Measurements from ENCODE around the gene PLCXD1.

Gene PLCXD1

DNA sequence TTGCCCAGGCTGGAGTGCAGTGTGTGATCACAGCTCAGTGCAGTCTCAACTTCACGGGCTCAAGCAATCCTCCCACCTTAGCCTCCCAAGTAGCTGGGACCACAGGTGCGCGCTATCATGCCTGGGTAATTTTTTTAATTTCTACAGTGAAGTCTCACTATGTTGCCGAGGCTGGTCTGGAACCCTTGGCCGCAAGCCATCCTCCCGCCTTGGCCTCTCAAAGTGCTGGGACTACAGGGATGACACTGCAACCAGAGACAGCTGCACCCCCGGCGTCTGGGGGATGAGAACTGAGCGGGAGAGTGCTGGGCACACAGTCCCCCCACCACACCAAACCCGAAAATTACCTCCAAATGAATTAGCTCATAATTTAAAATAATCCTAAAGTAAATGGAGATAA lies 70.6 kb downstream of the PLCXD1 start:
- H3K4me1 ChIP-seq (ENCODE audit: control insufficient read depth in 1 of 2, insufficient read depth in 2 of 2, low read length in 2 of 2) = no peaks in the 10 kb centered on the region
- no peaks in the 10 kb centered on the region for H3K27me3 ChIP-seq (ENCODE audit: low read depth, low read length)
- no peaks in the 10 kb centered on the region for H3K9me3 ChIP-seq (ENCODE audit: control insufficient read depth in 1 of 2, low read length in 2 of 2)
- H3K36me3 ChIP-seq (ENCODE audit: control insufficient read depth in 1 of 2, insufficient read depth in 2 of 2, low read length in 2 of 2) = peaks cover 0 to 6% of the 10 kb centered on the region in 2 donors
- H3K4me3 ChIP-seq (ENCODE audit: low read depth in 1 of 2, low read length in 2 of 2) = no peak overlapping the region
- H3K27ac ChIP-seq (ENCODE audit: low read length) = no peak overlapping the region

GRCh38 chrX:352181-352580 lies 71.0 kb downstream of the PLCXD1 start:
- Histone ChIP-seq H3K27ac (ENCODE audit: low read length) (no peak overlapping the region), H3K27me3 (ENCODE audit: low read depth, low read length) (no peaks in the 10 kb centered on the region), H3K4me1 (ENCODE audit: control insufficient read depth in 1 of 2, insufficient read depth in 2 of 2, low read length in 2 of 2) (no peaks in the 10 kb centered on the region), H3K36me3 (ENCODE audit: control insufficient read depth in 1 of 2, insufficient read depth in 2 of 2, low read length in 2 of 2) (peaks cover 0 to 6% of the 10 kb centered on the region in 2 donors), H3K4me3 (ENCODE audit: low read depth in 1 of 2, low read length in 2 of 2) (no peak overlapping the region), H3K9me3 (ENCODE audit: control insufficient read depth in 1 of 2, low read length in 2 of 2) (no peaks in the 10 kb centered on the region)

GRCh38 chrX:352582-353314 lies 71.6 kb downstream of the PLCXD1 start:
- H3K9me3 ChIP-seq (ENCODE audit: control insufficient read depth in 1 of 2, low read length in 2 of 2) = no peaks in the 10 kb centered on the region
- H3K4me1 ChIP-seq (ENCODE audit: control insufficient read depth in 1 of 2, insufficient read depth in 2 of 2, low read length in 2 of 2) = no peaks in the 10 kb centered on the region
- H3K4me3 ChIP-seq (ENCODE audit: low read depth in 1 of 2, low read length in 2 of 2) = no peak overlapping the region
- H3K27me3 ChIP-seq (ENCODE audit: low read depth, low read length) = no peaks in the 10 kb centered on the region
- H3K27ac ChIP-seq (ENCODE audit: low read length) = no peak overlapping the region
- H3K36me3 ChIP-seq (ENCODE audit: control insufficient read depth in 1 of 2, insufficient read depth in 2 of 2, low read length in 2 of 2) = peaks cover 0 to 6% of the 10 kb centered on the region in 2 donors
